GM19452 (cell line): Measurements from ENCODE around the gene SLC43A2.
"Not testable (repeated sequence)": the region's sequence is repeated elsewhere in the genome, so short reads cannot be mapped to it uniquely, and the experiment has no call there.

Experiments
- ATAC-seq: cut with Tn5 transposase; IDR thresholded peaks from one replicate; pipeline ENCODE4 v1.9.1; 2021; ENCODE audit not compliant: unreplicated experiment

The SLC43A2 gene

GRCh38 chr17:1565877-1566276 lies 62.8 kb downstream of the SLC43A2 start:
- ATAC-seq, result no peak

- no peak for ATAC-seq
Observed at GRCh38 chr17:1563786-1564613, 64.6 kb downstream of the SLC43A2 start.

GRCh38 chr17:1563471-1563785 lies 65.2 kb downstream of the SLC43A2 start:
- not testable (repeated sequence) for ATAC-seq

- peak; percentile 46 for ATAC-seq
Observed at GRCh38 chr17:1562176-1562643, 66.4 kb downstream of the SLC43A2 start.

- no peak for ATAC-seq
Observed at GRCh38 chr17:1561420-1562175, 67.0 kb downstream of the SLC43A2 start.

GRCh38 chr17:1560858-1561355 lies 67.7 kb downstream of the SLC43A2 start:
- no peak for ATAC-seq

- no peak for ATAC-seq
Observed at GRCh38 chr17:1560101-1560857, 68.4 kb downstream of the SLC43A2 start.

- ATAC-seq, result no peak
Observed at GRCh38 chr17:1559047-1560043, 69.3 kb downstream of the SLC43A2 start.

- ATAC-seq, result no peak
Observed at GRCh38 chr17:1558401-1558800, 70.2 kb downstream of the SLC43A2 start.

- no peak for ATAC-seq
Observed at GRCh38 chr17:1557355-1558095, 71.1 kb downstream of the SLC43A2 start.

- ATAC-seq, result no peak
Observed at GRCh38 chr17:1555651-1556471, 72.8 kb downstream of the SLC43A2 start.

GRCh38 chr17:1554751-1555540 lies 73.7 kb downstream of the SLC43A2 start:
- no peak for ATAC-seq

GRCh38 chr17:1553354-1554266 lies 75.0 kb downstream of the SLC43A2 start:
- no peak for ATAC-seq

- ATAC-seq, result no peak
Observed at GRCh38 chr17:1552932-1553331, 75.7 kb downstream of the SLC43A2 start.

- ATAC-seq, result no peak
Observed at GRCh38 chr17:1551741-1552140, 76.9 kb downstream of the SLC43A2 start.

- no peak for ATAC-seq
Observed at GRCh38 chr17:1548032-1548431, 80.6 kb downstream of the SLC43A2 start.
